ENCODE results near the gene ZNF865. TPM values are rescaled to one million over a fixed set of nuclear protein-coding genes. Genes with fewer than 3 reads are reported as not detected.

Gene ZNF865
- polyA plus RNA-seq, 1 donor from 2014 or later = 0.36 TPM

- H3K9me3 Mint-ChIP-seq = peaks cover 0 to 2% (median 0%) of the 10 kb centered on the region in 3 donors
- H3K36me3 Mint-ChIP-seq = peaks cover 8% of the 10 kb centered on the region
- peaks cover 21 to 54% (median 51%) of the 10 kb centered on the region in 3 donors for H3K4me1 Mint-ChIP-seq
- peak overlapping the region; percentile 59 to 99 (median 99) for H3K27ac Mint-ChIP-seq
- no peaks in the 10 kb centered on the region for H3K27me3 Mint-ChIP-seq
- H3K4me3 Mint-ChIP-seq = peak overlapping the region; percentile 96 to 99 (median 98)
Measured at GRCh38 chr19:55636723-55637122, 31.3 kb downstream of the ZNF865 start.

- H3K4me1 Mint-ChIP-seq = peaks cover 20 to 48% (median 47%) of the 10 kb centered on the region in 3 donors
- peak overlapping the region in 2 of 3 donors; percentile 73 to 99 for H3K27ac Mint-ChIP-seq
- H3K27me3 Mint-ChIP-seq = no peaks in the 10 kb centered on the region
- H3K36me3 Mint-ChIP-seq = peaks cover 8% of the 10 kb centered on the region
- peak overlapping the region; percentile 12 to 96 (median 70) for H3K4me3 Mint-ChIP-seq
- H3K9me3 Mint-ChIP-seq = peaks cover 0 to 2% (median 0%) of the 10 kb centered on the region in 3 donors
Measured at GRCh38 chr19:55637534-55637933, 32.1 kb downstream of the ZNF865 start.

GRCh38 chr19:55638864-55639359, 33.5 kb downstream of the ZNF865 start:
- Mint-ChIP-seq H3K36me3 (peaks cover 8% of the 10 kb centered on the region), H3K27ac (peak overlapping the region in 2 of 3 donors; percentile 72 to 80), H3K27me3 (no peaks in the 10 kb centered on the region), H3K4me1 (peaks cover 26 to 56% (median 53%) of the 10 kb centered on the region in 3 donors), H3K9me3 (peaks cover 0 to 2% (median 0%) of the 10 kb centered on the region in 3 donors), H3K4me3 (peak overlapping the region; percentile 16 to 89 (median 84))

- Mint-ChIP-seq H3K4me1 (peaks cover 21 to 56% (median 54%) of the 10 kb centered on the region in 3 donors), H3K27me3 (no peaks in the 10 kb centered on the region), H3K4me3 (peak overlapping the region; percentile 65 to 87 (median 82)), H3K36me3 (peaks cover 4% of the 10 kb centered on the region), H3K27ac (peak overlapping the region; percentile 72 to 95 (median 73)), H3K9me3 (peaks cover 0 to 2% (median 0%) of the 10 kb centered on the region in 3 donors)
Measured at GRCh38 chr19:55640043-55640576, 34.7 kb downstream of the ZNF865 start.

GRCh38 chr19:55640577-55641425, 35.4 kb downstream of the ZNF865 start, which contains the start of gene ZNF580:
Gene ZNF580 (plus strand): TSS chr19:55641002. CDS start chr19:55642509, 1,507 bp downstream.
- Mint-ChIP-seq H3K4me1 (peaks cover 25 to 56% (median 51%) of the 10 kb centered on the region in 3 donors), H3K27ac (peak within 1 kb of the TSS; percentile 92 to 97 (median 95)), H3K4me3 (peak within 1 kb of the TSS; percentile 86 to 96 (median 90)), H3K27me3 (no peaks in the 10 kb centered on the region), H3K36me3 (peaks cover 4% of the 10 kb centered on the region), H3K9me3 (peaks cover 0 to 2% (median 0%) of the 10 kb centered on the region in 3 donors)

GRCh38 chr19:55641426-55642152, 36.1 kb downstream of the ZNF865 start:
- Mint-ChIP-seq H3K4me3 (peak overlapping the region; percentile 86 to 96 (median 90)), H3K27ac (peak overlapping the region; percentile 85 to 97 (median 92)), H3K9me3 (peaks cover 0 to 2% (median 0%) of the 10 kb centered on the region in 3 donors), H3K36me3 (peaks cover 3% of the 10 kb centered on the region), H3K27me3 (no peaks in the 10 kb centered on the region), H3K4me1 (peaks cover 25 to 48% (median 43%) of the 10 kb centered on the region in 3 donors)

- Mint-ChIP-seq H3K36me3 (peaks cover 4% of the 10 kb centered on the region), H3K9me3 (peaks cover 0 to 2% (median 0%) of the 10 kb centered on the region in 3 donors), H3K27ac (peak overlapping the region; percentile 92 to 97 (median 97)), H3K4me3 (peak overlapping the region; percentile 86 to 97 (median 92)), H3K4me1 (peaks cover 32 to 45% (median 42%) of the 10 kb centered on the region in 3 donors), H3K27me3 (no peaks in the 10 kb centered on the region)
Measured at GRCh38 chr19:55642153-55643002, 36.9 kb downstream of the ZNF865 start.

- Mint-ChIP-seq H3K36me3 (peaks cover 4% of the 10 kb centered on the region), H3K4me3 (peak within 1 kb of the TSS; percentile 86 to 97 (median 92)), H3K9me3 (peaks cover 0 to 2% (median 0%) of the 10 kb centered on the region in 3 donors), H3K27me3 (no peaks in the 10 kb centered on the region), H3K4me1 (peaks cover 32 to 38% (median 36%) of the 10 kb centered on the region in 3 donors), H3K27ac (peak within 1 kb of the TSS; percentile 92 to 98 (median 97))
Measured at GRCh38 chr19:55643003-55643886, 37.8 kb downstream of the ZNF865 start, which contains the start of gene ZNF581. Gene ZNF581 (plus strand): TSS chr19:55643649. CDS start chr19:55644572, 923 bp downstream.

- H3K4me1 Mint-ChIP-seq = peaks cover 32 to 38% (median 36%) of the 10 kb centered on the region in 3 donors
- no peaks in the 10 kb centered on the region for H3K27me3 Mint-ChIP-seq
- peak overlapping the region; percentile 86 to 97 (median 92) for H3K4me3 Mint-ChIP-seq
- peak overlapping the region in 2 of 3 donors; percentile 87 to 98 for H3K27ac Mint-ChIP-seq
- H3K36me3 Mint-ChIP-seq = peaks cover 4% of the 10 kb centered on the region
- H3K9me3 Mint-ChIP-seq = peaks cover 0 to 2% (median 0%) of the 10 kb centered on the region in 3 donors
Measured at GRCh38 chr19:55643887-55644176, 38.4 kb downstream of the ZNF865 start.

GRCh38 chr19:55644191-55644833, 38.9 kb downstream of the ZNF865 start:
- Mint-ChIP-seq H3K4me1 (peaks cover 32 to 35% (median 32%) of the 10 kb centered on the region in 3 donors), H3K36me3 (peaks cover 3% of the 10 kb centered on the region), H3K27ac (peak overlapping the region in 2 of 3 donors; percentile 87 to 98), H3K27me3 (no peaks in the 10 kb centered on the region), H3K4me3 (peak overlapping the region; percentile 86 to 97 (median 92)), H3K9me3 (no peaks in the 10 kb centered on the region)

GRCh38 chr19:55644842-55645511, 39.5 kb downstream of the ZNF865 start:
- Mint-ChIP-seq H3K36me3 (peaks cover 3% of the 10 kb centered on the region), H3K4me3 (peak overlapping the region; percentile 86 to 97 (median 92)), H3K27me3 (no peaks in the 10 kb centered on the region), H3K27ac (peak overlapping the region; percentile 80 to 98 (median 92)), H3K4me1 (peaks cover 31 to 32% (median 32%) of the 10 kb centered on the region in 3 donors), H3K9me3 (no peaks in the 10 kb centered on the region)

- peaks cover 27 to 32% (median 29%) of the 10 kb centered on the region in 3 donors for H3K4me1 Mint-ChIP-seq
- peak overlapping the region; percentile 59 to 90 (median 86) for H3K4me3 Mint-ChIP-seq
- H3K36me3 Mint-ChIP-seq = peaks cover 4% of the 10 kb centered on the region
- H3K27ac Mint-ChIP-seq = peak overlapping the region; percentile 80 to 96 (median 92)
- no peaks in the 10 kb centered on the region for H3K9me3 Mint-ChIP-seq
- H3K27me3 Mint-ChIP-seq = no peaks in the 10 kb centered on the region
Measured at GRCh38 chr19:55645512-55645881, 40.0 kb downstream of the ZNF865 start.

Data from IgD-negative memory B cell (primary cell).